IMR-90 (cell line): ENCODE results near the gene MNAT1. TPM values are rescaled to one million over a fixed set of nuclear protein-coding genes. Genes with fewer than 3 reads are reported as not detected.

Experiments
- ATAC-seq: fragments of 200-7000 bp; cut with Tn5 transposase; 2 replicates; pipeline ENCODE4 v1.9.1; 2020; ENCODE audit warnings: low read depth, mild to moderate bottlenecking, moderate library complexity
- BruUV-seq: library from RNA; stranded (reverse); fragments of 400-500 nt; replicated peaks from 2 replicates; lab custom pipeline; 2021; lab: Mats Ljungman, UMichigan
- CTCF ChIA-PET: fragments of 300-600 bp; formaldehyde crosslinking; extraction: SDS; loops from one replicate; lab custom pipeline; 2021; ENCODE audit warnings: antibody characterized with exemption; lab: Yijun Ruan, JAX
- POLR2A ChIA-PET: fragments of 300-600 bp; sonication (Branson Sonifier 250); formaldehyde crosslinking; loops from one replicate; lab custom pipeline; 2022; ENCODE audit warnings: antibody characterized with exemption; ENCODE audit not compliant: unreplicated experiment; lab: Charles Lee
- DNase-seq: peaks from one replicate; pipeline ENCODE4 v3.0.0; 2013
- H2AFZ ChIP-seq: replicated peaks from 2 replicates; pipeline ENCODE3; 2013; ENCODE audit warnings: low read length, mild to moderate bottlenecking; ENCODE audit not compliant: poor library complexity
- H2AK5ac ChIP-seq: 2 replicates; pipeline ENCODE4 v1.6.1; 2013; ENCODE audit warnings: low read depth, low read length, inconsistent platforms
- H2AK9ac ChIP-seq: replicated peaks from 2 replicates; pipeline ENCODE3; 2013; ENCODE audit warnings: mild to moderate bottlenecking, low read depth, low read length, moderate library complexity; ENCODE audit not compliant: poor library complexity
- H2BK120ac ChIP-seq: 2 replicates; pipeline ENCODE4 v1.6.1; 2013; ENCODE audit warnings: low read depth, low read length, inconsistent platforms
- H2BK15ac ChIP-seq: 3 replicates; pipeline ENCODE4 v1.6.1; 2013; ENCODE audit warnings: low read depth, low read length, inconsistent platforms
- H2BK20ac ChIP-seq: 2 replicates; pipeline ENCODE4 v1.6.1; 2013; ENCODE audit warnings: low read depth, mild to moderate bottlenecking, inconsistent platforms, low read length, moderate library complexity
- H2BK5ac ChIP-seq: 2 replicates; pipeline ENCODE4 v1.6.1; 2013; ENCODE audit warnings: mild to moderate bottlenecking, low read depth, low read length, inconsistent platforms; ENCODE audit not compliant: poor library complexity, severe bottlenecking
- H3K14ac ChIP-seq: replicated peaks from 2 replicates; pipeline ENCODE4 v1.6.1; 2013; ENCODE audit warnings: low read depth, low read length, inconsistent platforms
- H3K18ac ChIP-seq: 2 replicates; pipeline ENCODE4 v1.6.1; 2013; ENCODE audit warnings: low read depth, low read length, control low read depth
- H3K23ac ChIP-seq: 2 replicates; pipeline ENCODE4 v1.6.1; 2013; ENCODE audit warnings: low read depth, low read length, inconsistent platforms
- H3K27ac ChIP-seq: 2 replicates; pipeline ENCODE4 v1.5.1; 2013; ENCODE audit warnings: mild to moderate bottlenecking, control low read depth, low read length; ENCODE audit not compliant: insufficient read depth
- H3K27me3 ChIP-seq: 2 replicates; pipeline ENCODE4 v1.6.1; 2013; ENCODE audit warnings: low read length; ENCODE audit not compliant: control insufficient read depth, insufficient read depth
- H3K36me3 ChIP-seq: 2 replicates; pipeline ENCODE4 v1.6.1; 2013; ENCODE audit warnings: low read length, mixed read lengths; ENCODE audit not compliant: control insufficient read depth, insufficient read depth
- H3K4ac ChIP-seq: 2 replicates; pipeline ENCODE4 v1.6.1; 2013; ENCODE audit warnings: low read depth, low read length, inconsistent platforms
- H3K4me1 ChIP-seq: 2 replicates; pipeline ENCODE4 v1.6.1; 2013; ENCODE audit warnings: low read length, mixed read lengths; ENCODE audit not compliant: control insufficient read depth, insufficient read depth
- H3K4me2 ChIP-seq: 2 replicates; pipeline ENCODE4 v1.6.1; 2013; ENCODE audit warnings: low read depth, mild to moderate bottlenecking, control low read depth, low read length, moderate library complexity
- H3K4me3 ChIP-seq: 2 replicates; pipeline ENCODE4 v1.5.1; 2013; ENCODE audit warnings: low read depth, mild to moderate bottlenecking, control low read depth, low read length, moderate library complexity; ENCODE audit not compliant: insufficient read depth
- H3K56ac ChIP-seq: 2 replicates; pipeline ENCODE4 v1.6.1; 2013; ENCODE audit warnings: low read length, inconsistent platforms; ENCODE audit not compliant: insufficient read depth; ENCODE audit errors: extremely low read depth
- H3K79me1 ChIP-seq, 2 experiments: 2 replicates each; pipeline ENCODE4 v1.6.1; 2013; ENCODE audit warnings: low read length in 2 of 2, inconsistent platforms in 1 of 2, low read depth in 1 of 2
- H3K9ac ChIP-seq: 2 replicates; pipeline ENCODE4 v1.6.1; 2013; ENCODE audit warnings: low read depth, low read length, control low read depth
- H3K9me1 ChIP-seq: 2 replicates; pipeline ENCODE4 v1.6.1; 2013; ENCODE audit warnings: low read length, inconsistent platforms; ENCODE audit not compliant: insufficient read depth
- H3K9me3 ChIP-seq: 2 replicates; pipeline ENCODE4 v1.6.1; 2013; ENCODE audit warnings: low read length; ENCODE audit not compliant: control insufficient read depth, insufficient read depth
- H4K20me1 ChIP-seq: 2 replicates; pipeline ENCODE4 v1.6.1; 2013; ENCODE audit warnings: low read length, inconsistent platforms; ENCODE audit not compliant: insufficient read depth
- H4K5ac ChIP-seq: 2 replicates; pipeline ENCODE4 v1.6.1; 2013; ENCODE audit warnings: mild to moderate bottlenecking, low read depth, low read length, control low read depth
- H4K8ac ChIP-seq, 2 experiments: 2 replicates each; pipeline ENCODE4 v1.6.1; 2013; ENCODE audit warnings: low read depth in 2 of 2, low read length in 2 of 2, control low read depth in 1 of 2, inconsistent platforms in 1 of 2
- H4K91ac ChIP-seq: 2 replicates; pipeline ENCODE4 v1.6.1; 2013; ENCODE audit warnings: low read depth, low read length, inconsistent platforms; ENCODE audit not compliant: insufficient read depth
- BHLHE40 ChIP-seq: fragments of 150-350 bp; IDR thresholded peaks from 2 replicates; pipeline ENCODE4 v1.6.1; 2016; ENCODE audit warnings: mild to moderate bottlenecking, low read depth, low read length
- CEBPB ChIP-seq: IDR thresholded peaks from 2 replicates; pipeline ENCODE4 v1.6.1; 2012; ENCODE audit warnings: low read depth, low read length, improper control_type of control experiment
- CHD1 ChIP-seq: IDR thresholded peaks from 2 replicates; pipeline ENCODE4 v1.6.1; 2012; ENCODE audit warnings: low read depth, low read length, improper control_type of control experiment
- CTCF ChIP-seq: conservative IDR thresholded peaks from 2 replicates; pipeline ENCODE4 v1.5.1; 2012; ENCODE audit warnings: mild to moderate bottlenecking, low read depth, low read length, improper control_type of control experiment
- ELK1 ChIP-seq: fragments of 150-350 bp; IDR thresholded peaks from 2 replicates; pipeline ENCODE4 v1.6.1; 2016; ENCODE audit warnings: low read depth, mild to moderate bottlenecking, low read length, moderate library complexity, borderline replicate concordance
- FOS ChIP-seq: fragments of 150-350 bp; IDR thresholded peaks from 2 replicates; pipeline ENCODE4 v1.6.1; 2016; ENCODE audit warnings: low read depth, low read length
- MAFK ChIP-seq: IDR thresholded peaks from 2 replicates; pipeline ENCODE4 v1.6.1; 2012; ENCODE audit warnings: low read depth, low read length, improper control_type of control experiment
- MAZ ChIP-seq: IDR thresholded peaks from 2 replicates; pipeline ENCODE4 v1.6.1; 2012; ENCODE audit warnings: low read depth, mild to moderate bottlenecking, low read length, improper control_type of control experiment, moderate library complexity, borderline replicate concordance
- MXI1 ChIP-seq: IDR thresholded peaks from 2 replicates; pipeline ENCODE4 v1.6.1; 2012; ENCODE audit warnings: low read depth, mild to moderate bottlenecking, low read length, moderate library complexity, borderline replicate concordance
- NFE2L2 ChIP-seq: fragments of 150-350 bp; IDR thresholded peaks from 2 replicates; pipeline ENCODE4 v1.6.1; 2016; ENCODE audit warnings: low read depth, mild to moderate bottlenecking, low read length
- POLR2A ChIP-seq: IDR thresholded peaks from 2 replicates; pipeline ENCODE4 v1.6.1; 2012; ENCODE audit warnings: mild to moderate bottlenecking, low read depth, low read length
- RAD21 ChIP-seq: IDR thresholded peaks from 2 replicates; pipeline ENCODE4 v1.6.1; 2012; ENCODE audit warnings: low read length, improper control_type of control experiment
- RCOR1 ChIP-seq: IDR thresholded peaks from 2 replicates; pipeline ENCODE4 v1.6.1; 2012; ENCODE audit warnings: mild to moderate bottlenecking, low read length, improper control_type of control experiment; ENCODE audit not compliant: insufficient replicate concordance
- RFX5 ChIP-seq: IDR thresholded peaks from 2 replicates; pipeline ENCODE4 v1.8.0; 2012; ENCODE audit warnings: low read depth, mild to moderate bottlenecking, low read length, moderate library complexity
- SMC3 ChIP-seq: fragments of 150-350 bp; IDR thresholded peaks from 2 replicates; pipeline ENCODE4 v1.6.1; 2016; ENCODE audit warnings: low read depth, mild to moderate bottlenecking, antibody characterized with exemption, low read length, moderate library complexity
- USF2 ChIP-seq: fragments of 150-350 bp; IDR thresholded peaks from 2 replicates; pipeline ENCODE4 v1.6.1; 2017; ENCODE audit warnings: mild to moderate bottlenecking, antibody characterized with exemption, low read length, low read depth
- WGBS, 2 experiments: methylation state at CpG; one replicate each; pipeline versions ENCODE4 v1.1.5 to v1.1.7; 2013; ENCODE audit warnings: missing lambda C conversion rate in 2 of 2; ENCODE audit not compliant: insufficient read length in 1 of 2; ENCODE audit errors: extremely low coverage in 2 of 2; 5-methylcytosine and 5-hydroxymethylcytosine counted together
- dilution Hi-C: fragments of 300-500 bp; cut with HindIII; formaldehyde crosslinking; loops from one replicate; pipeline ENCODE4 v1.14.3; 2018; ENCODE audit warnings: low sequenced_read_pairs; ENCODE audit not compliant: unreplicated experiment
- in situ Hi-C: fragments of 300-500 bp; cut with MboI; formaldehyde crosslinking; loops from 3 replicates; pipeline ENCODE4 v1.14.3; 2019; ENCODE audit warnings: low sequenced_read_pairs, inconsistent platforms, mixed read lengths
- intact Hi-C: fragments of 100-400 bp; cut with micrococcal nuclease; formaldehyde crosslinking; loops from 2 replicates; pipeline ENCODE4 v1.10.0; 2022
- polyA plus RNA-seq, 3 experiments: library from polyadenylated mRNA; depleted of rRNA; stranded (reverse); fragments of >200 nt; gene quantifications; 2 replicates each; pipeline ENCODE4 v1.2.3, GENCODE V29; 2012; ENCODE audit warnings: low replicate concordance in 1 of 3
- total RNA-seq: library from RNA; depleted of rRNA; stranded (reverse); fragments of >200 nt; gene quantifications from 2 replicates; pipeline ENCODE4 v1.2.3, GENCODE V29; 2012

Gene MNAT1
- total and polyA plus RNA-seq, 2 of the 4 experiments (the other 2 are of a cell fraction), result 48.2 to 53.0 TPM

GRCh38 chr14:60998617-60999016 lies 264.1 kb downstream of the MNAT1 start:
- Histone ChIP-seq H4K5ac (no peak overlapping the region), H2AK5ac (no peak overlapping the region), H3K27ac (no peak overlapping the region), H3K27me3 (no peaks in the 10 kb centered on the region), H2AK9ac (no peak overlapping the region), H3K56ac (no peak overlapping the region), H3K23ac (no peak overlapping the region), H3K9me3 (peaks cover 2% of the 10 kb centered on the region; the same call in 1 of the 2 replicates), H2BK120ac (no peak overlapping the region), H3K36me3 (peaks cover 10% of the 10 kb centered on the region), H4K20me1 (no peaks in the 10 kb centered on the region), H2BK15ac (no peak overlapping the region), H3K9me1 (peaks cover 4% of the 10 kb centered on the region; the same call in 1 of the 2 replicates), H3K4ac (no peak overlapping the region), H4K91ac (no peak overlapping the region), H3K4me1 (no peaks in the 10 kb centered on the region), H2BK5ac (no peak overlapping the region), H3K79me1 (peaks cover 4 to 34% of the 10 kb centered on the region in 2 experiments; a peak in 3 of 4 replicates), H3K18ac (no peak overlapping the region), H3K14ac (no peak overlapping the region), H2AFZ (no peak overlapping the region), H2BK20ac (no peak overlapping the region), H3K9ac (no peak overlapping the region), H3K4me2 (no peak overlapping the region), H4K8ac (no peak overlapping the region), H3K4me3 (no peak overlapping the region)
- CTCF ChIA-PET, result no interaction called here
- DNase-seq (no peak), ATAC-seq (no peak)
- in situ Hi-C loops (loop anchor here (25.0 kb wide), 1 partner anchor 361 kb away; the partner anchor contains the start of gene SIX1), dilution Hi-C loops (no loop called here), intact Hi-C loops (no loop called here)
- BruUV-seq, result no TSS peak
- TF ChIP-seq NFE2L2 (no peak), RCOR1 (no peak), FOS (no peak), BHLHE40 (no peak), POLR2A (no peak), USF2 (no peak), RAD21 (no peak), MAFK (no peak), CHD1 (no peak), CEBPB (no peak), CTCF (no peak), RFX5 (no peak), ELK1 (no peak), MAZ (no peak), SMC3 (no peak), MXI1 (no peak)
- no CpG with 5 or more reads among the region's 9 CpGs for WGBS, 2 experiments
- POLR2A ChIA-PET, result no interaction called here
